HUES64 (cell line): ENCODE results near the gene HHAT.

Experiments used
- H3K27ac ChIP-seq: 2 replicates; pipeline ENCODE4 v1.7.0; 2013; ENCODE audit warnings: low read depth, low read length, inconsistent platforms
- H3K27me3 ChIP-seq: 2 replicates; pipeline ENCODE4 v1.6.1; 2013; ENCODE audit warnings: mild to moderate bottlenecking, low read length; ENCODE audit not compliant: insufficient read depth
- H3K36me3 ChIP-seq: 2 replicates; pipeline ENCODE4 v1.6.1; 2013; ENCODE audit warnings: mild to moderate bottlenecking, low read length; ENCODE audit not compliant: insufficient read depth
- H3K4me1 ChIP-seq: 2 replicates; pipeline ENCODE4 v1.6.1; 2013; ENCODE audit warnings: mild to moderate bottlenecking, low read length, moderate library complexity; ENCODE audit not compliant: insufficient read depth
- H3K4me3 ChIP-seq: 2 replicates; pipeline ENCODE4 v1.5.1; 2013; ENCODE audit warnings: mild to moderate bottlenecking, low read length, moderate library complexity
- H3K9ac ChIP-seq: 2 replicates; pipeline ENCODE4 v1.6.1; 2013; ENCODE audit warnings: mild to moderate bottlenecking, low read depth, low read length
- H3K9me3 ChIP-seq: 2 replicates; pipeline ENCODE4 v1.6.1; 2013; ENCODE audit warnings: low read depth, low read length; ENCODE audit not compliant: insufficient read depth
- WGBS: fragments of 150-250, 120-280 bp; methylation state at CpG from one replicate; pipeline ENCODE4 v1.1.7; 2013; ENCODE audit warnings: missing lambda C conversion rate; 5-methylcytosine and 5-hydroxymethylcytosine counted together

The HHAT gene

DNA sequence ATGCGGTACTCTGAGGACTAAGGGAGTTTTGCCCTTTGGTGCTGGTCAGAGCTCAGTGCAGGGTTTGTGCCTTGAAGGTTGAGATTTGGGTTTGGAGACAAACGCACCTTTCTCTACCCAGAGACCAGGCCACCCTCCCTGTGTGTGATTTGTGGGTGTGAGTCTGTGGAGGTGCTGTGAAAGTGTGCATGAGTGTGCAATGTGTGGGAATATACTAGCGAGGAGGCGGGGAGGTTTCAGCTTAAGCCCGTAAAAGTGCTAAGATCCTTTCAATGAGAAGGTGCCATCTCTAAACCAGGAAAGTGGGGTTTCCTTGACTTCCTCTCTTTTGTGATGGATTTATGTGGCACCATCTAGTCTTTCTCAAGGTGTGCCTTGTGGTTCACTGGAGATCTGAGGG lies 225.7 kb downstream of the HHAT start:
- no peak overlapping the region for H3K27ac ChIP-seq
- 94% methylated on average over 5 of the region's 5 CpGs for WGBS
- no peak overlapping the region for H3K9ac ChIP-seq
- H3K4me3 ChIP-seq: no peak overlapping the region
- no peaks in the 10 kb centered on the region for H3K4me1 ChIP-seq
- no peaks in the 10 kb centered on the region for H3K9me3 ChIP-seq
- no peaks in the 10 kb centered on the region for H3K27me3 ChIP-seq
- no peaks in the 10 kb centered on the region for H3K36me3 ChIP-seq

DNA sequence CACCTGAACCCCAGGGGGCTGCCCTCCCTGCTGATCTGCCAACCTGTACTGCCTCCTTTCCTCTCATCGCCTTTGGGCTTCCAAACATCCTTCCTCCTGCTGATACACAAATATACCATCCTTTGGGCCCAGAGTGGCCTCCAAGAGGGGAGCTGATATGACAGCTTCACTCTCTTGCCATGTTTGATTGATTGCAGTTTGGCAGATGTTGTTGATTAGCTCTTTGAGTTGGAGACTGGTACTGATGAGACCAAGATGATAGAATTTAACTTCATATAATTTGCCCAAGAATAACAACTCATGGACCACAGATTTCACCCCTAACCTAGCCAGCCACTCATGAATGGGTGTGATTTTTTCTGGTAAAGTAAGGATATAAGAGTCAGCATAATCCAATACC lies 227.8 kb downstream of the HHAT start:
- Histone ChIP-seq H3K27me3 (no peaks in the 10 kb centered on the region), H3K4me1 (no peaks in the 10 kb centered on the region), H3K36me3 (no peaks in the 10 kb centered on the region), H3K9ac (no peak overlapping the region), H3K4me3 (no peak overlapping the region), H3K9me3 (no peaks in the 10 kb centered on the region), H3K27ac (no peak overlapping the region)
- 100% methylated on average over 1 of the region's 1 CpG for WGBS

DNA sequence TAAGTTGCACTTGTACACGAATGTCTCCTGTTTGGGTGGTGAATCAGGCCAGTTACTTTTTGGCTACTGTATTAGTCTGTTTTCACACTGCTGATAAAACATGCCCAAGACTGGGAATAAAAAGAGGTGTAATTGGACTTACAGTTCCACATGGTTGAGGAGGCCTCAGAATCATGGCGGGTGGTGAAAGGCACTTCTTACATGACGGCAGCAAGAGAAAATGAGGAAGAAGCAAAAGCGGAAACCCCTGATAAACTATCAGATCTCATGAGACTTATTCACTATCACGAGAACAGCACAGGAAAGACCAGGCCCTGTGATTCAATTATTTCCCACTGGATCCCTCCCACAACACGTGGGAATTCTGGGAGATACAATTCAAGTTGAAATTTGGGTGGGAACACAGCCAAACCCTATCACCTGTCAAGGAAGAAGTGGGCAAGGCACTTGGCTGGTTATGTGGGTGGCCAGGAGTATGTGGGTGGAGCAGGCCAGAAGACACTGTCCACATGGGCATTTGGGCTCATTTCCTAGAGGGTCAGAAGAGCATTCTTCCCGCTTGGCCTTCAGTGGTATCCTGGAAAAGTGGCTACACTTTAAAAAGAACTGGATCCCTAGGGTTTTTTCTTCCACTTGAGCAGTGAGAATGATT lies 228.8 kb downstream of the HHAT start:
- Histone ChIP-seq H3K36me3 (no peaks in the 10 kb centered on the region), H3K4me3 (no peak overlapping the region), H3K27ac (no peak overlapping the region), H3K4me1 (no peaks in the 10 kb centered on the region), H3K9me3 (no peaks in the 10 kb centered on the region), H3K27me3 (no peaks in the 10 kb centered on the region), H3K9ac (no peak overlapping the region)
- 98% methylated on average over 6 of the region's 7 CpGs for WGBS

DNA sequence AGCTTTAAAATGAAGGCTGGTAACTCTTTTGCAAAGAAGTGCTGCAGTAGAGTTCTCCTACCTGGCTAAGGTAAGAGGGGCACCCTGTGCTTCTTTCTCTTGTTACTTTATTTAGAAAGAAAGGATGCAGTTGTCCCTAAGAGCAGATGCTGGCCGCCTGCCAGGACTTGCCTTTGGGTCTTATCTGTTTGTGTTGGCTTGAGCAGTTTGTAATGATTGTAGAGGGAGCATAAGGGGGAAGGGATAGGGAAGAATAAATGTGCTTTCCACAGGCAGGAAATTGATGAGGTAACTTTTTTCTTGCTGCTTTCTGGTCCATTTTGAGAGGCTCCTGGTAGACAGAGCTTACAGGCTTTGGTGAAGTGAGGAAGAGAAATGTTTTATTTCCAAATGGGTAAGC lies 229.6 kb downstream of the HHAT start:
- H3K9ac ChIP-seq: no peak overlapping the region
- no peak overlapping the region for H3K4me3 ChIP-seq
- WGBS: 70% methylated on average over 1 of the region's 1 CpG
- H3K27ac ChIP-seq: no peak overlapping the region
- no peaks in the 10 kb centered on the region for H3K27me3 ChIP-seq
- no peaks in the 10 kb centered on the region for H3K9me3 ChIP-seq
- no peaks in the 10 kb centered on the region for H3K4me1 ChIP-seq
- no peaks in the 10 kb centered on the region for H3K36me3 ChIP-seq

DNA sequence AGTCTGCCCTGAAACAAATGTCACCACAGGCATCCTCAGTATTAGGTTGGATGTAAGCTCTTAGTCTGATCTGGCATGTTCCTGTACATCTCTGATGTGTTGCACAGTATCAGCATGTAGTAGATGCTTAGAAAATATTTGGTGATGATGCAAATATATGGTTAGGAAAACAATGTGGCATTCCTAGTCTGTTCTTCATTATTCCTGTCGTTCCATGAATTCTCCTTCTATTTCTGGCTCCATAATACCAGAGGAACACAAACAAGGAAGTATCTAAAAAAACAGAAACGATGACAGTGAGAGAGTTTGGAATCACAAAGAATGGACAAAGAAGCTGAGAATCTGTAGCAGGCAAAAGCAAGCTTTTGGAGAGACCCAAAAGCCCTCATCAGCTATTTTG lies 236.6 kb downstream of the HHAT start:
- H3K36me3 ChIP-seq: no peaks in the 10 kb centered on the region
- no peaks in the 10 kb centered on the region for H3K9me3 ChIP-seq
- H3K27me3 ChIP-seq: no peaks in the 10 kb centered on the region
- 76% methylated on average over 1 of the region's 2 CpGs for WGBS
- H3K4me3 ChIP-seq: no peak overlapping the region
- H3K9ac ChIP-seq: no peak overlapping the region
- no peaks in the 10 kb centered on the region for H3K4me1 ChIP-seq
- H3K27ac ChIP-seq: no peak overlapping the region

DNA sequence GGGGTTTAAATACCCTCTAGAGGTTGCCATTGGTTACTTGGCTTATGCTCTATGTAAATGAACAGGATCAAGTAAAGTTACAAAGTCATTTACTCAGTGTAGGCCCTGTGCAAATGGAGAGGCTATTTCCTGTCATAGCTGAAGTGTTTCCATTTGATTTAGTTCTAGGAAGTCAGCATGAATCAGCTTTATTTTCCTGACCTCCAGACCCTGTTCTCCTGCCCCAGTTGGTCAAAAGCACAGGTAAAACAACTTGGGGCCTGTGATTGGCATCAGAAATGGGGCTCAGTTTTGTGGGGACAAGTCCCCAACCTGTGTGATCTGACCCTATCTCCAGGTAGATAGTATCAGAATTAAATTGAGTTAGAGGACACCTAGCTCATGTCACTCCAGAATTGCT lies 239.9 kb downstream of the HHAT start:
- H3K4me1 ChIP-seq: no peaks in the 10 kb centered on the region
- H3K4me3 ChIP-seq: no peak overlapping the region
- H3K9ac ChIP-seq: no peak overlapping the region
- H3K9me3 ChIP-seq: no peaks in the 10 kb centered on the region
- no peaks in the 10 kb centered on the region for H3K36me3 ChIP-seq
- no peak overlapping the region for H3K27ac ChIP-seq
- H3K27me3 ChIP-seq: no peaks in the 10 kb centered on the region

DNA sequence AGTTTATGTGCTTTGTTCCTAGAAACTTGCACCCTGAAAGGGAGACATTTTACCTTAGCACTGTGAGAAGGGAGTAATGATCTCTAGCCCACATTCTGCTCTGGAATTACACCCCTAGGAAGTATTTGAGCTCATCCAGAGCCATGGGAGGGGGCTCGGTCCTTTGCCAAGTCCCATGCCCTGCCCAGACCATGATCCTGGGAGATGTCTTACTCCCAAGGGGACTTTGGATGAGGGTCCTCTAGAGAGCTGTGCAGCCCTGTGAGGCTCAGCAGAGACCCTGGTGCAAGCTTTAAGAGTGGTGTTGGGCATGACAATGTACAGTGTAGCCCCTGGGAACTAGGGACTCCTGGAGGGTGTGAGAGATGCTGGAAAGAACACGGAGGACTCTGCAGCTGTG lies 241.4 kb downstream of the HHAT start:
- Histone ChIP-seq H3K4me3 (no peak overlapping the region), H3K9ac (no peak overlapping the region), H3K27me3 (no peaks in the 10 kb centered on the region), H3K9me3 (no peaks in the 10 kb centered on the region), H3K27ac (no peak overlapping the region), H3K4me1 (no peaks in the 10 kb centered on the region), H3K36me3 (no peaks in the 10 kb centered on the region)
- 90% methylated on average over 2 of the region's 2 CpGs for WGBS

DNA sequence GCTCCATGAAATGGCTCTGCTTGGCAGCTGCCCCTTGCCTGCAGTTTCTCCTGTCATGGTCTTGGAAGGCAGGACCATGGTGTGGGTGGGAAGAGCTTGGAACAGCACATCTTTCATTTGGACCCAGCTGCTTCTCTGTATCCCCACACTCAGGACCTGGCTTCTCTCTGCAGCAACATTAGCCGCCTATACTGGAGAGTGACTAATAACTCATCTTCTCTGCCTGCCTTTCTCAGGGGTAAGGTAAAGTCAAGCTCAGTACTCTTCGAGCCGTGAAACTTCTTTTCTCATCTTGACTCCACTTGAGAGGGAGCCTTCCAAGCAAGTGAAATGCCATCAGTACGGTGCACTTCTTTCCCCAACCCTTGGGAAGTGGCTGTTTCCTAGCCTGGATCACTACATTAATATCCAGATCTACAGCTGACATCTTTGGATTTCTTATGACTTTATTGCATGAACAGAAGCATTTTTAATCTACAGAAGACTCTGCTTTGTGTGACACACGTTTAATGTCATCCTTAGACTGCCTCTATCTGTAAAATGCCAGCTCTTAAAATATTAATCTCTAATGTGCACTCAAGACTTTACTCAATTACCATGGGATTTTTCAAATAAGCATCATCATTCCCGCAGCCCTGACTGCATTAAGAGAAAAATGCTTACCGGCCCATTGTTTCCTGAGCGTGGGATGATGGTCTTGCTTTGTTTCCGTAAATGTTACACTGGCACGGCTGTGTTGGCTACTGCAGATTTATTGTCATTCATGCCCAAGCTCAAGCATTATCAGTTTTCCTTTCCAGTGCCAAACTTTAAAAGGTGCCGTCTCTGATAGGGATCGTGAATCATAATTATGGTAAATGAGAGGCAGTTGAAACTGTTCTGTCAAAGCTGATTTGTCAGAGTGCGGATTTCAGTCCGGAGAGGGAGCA lies 242.9 kb downstream of the HHAT start:
- H3K36me3 ChIP-seq: no peaks in the 10 kb centered on the region
- no peaks in the 10 kb centered on the region for H3K4me1 ChIP-seq
- H3K9me3 ChIP-seq: peaks cover 2% of the 10 kb centered on the region; the same call in 1 of the 2 replicates
- WGBS: 94% methylated on average over 14 of the region's 14 CpGs
- H3K27me3 ChIP-seq: no peaks in the 10 kb centered on the region
- H3K27ac ChIP-seq: no peak overlapping the region
- H3K4me3 ChIP-seq: no peak overlapping the region
- no peak overlapping the region for H3K9ac ChIP-seq

DNA sequence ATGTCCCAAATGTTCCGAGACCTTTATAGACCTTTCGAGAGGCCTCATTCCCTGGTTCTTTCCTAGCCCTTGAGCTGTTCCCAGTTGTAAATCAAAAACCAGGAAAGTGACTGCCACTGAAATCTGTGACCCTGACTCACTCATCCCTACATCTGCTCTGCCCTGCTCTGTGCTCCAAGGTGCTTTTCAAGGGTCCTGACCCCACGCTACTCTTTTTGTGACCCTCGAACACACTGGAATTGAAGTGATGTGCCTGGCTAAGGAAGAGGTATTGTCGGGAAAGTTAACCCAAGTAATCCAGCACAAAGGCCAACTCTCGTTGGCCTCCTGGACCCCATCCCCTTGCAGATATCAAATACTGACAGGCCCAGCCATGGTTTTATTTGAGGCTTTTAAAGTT lies 244.4 kb downstream of the HHAT start:
- H3K4me1 ChIP-seq: no peaks in the 10 kb centered on the region
- no peak overlapping the region for H3K27ac ChIP-seq
- H3K36me3 ChIP-seq: no peaks in the 10 kb centered on the region
- 92% methylated on average over 6 of the region's 6 CpGs for WGBS
- peaks cover 4% of the 10 kb centered on the region; the same call in 1 of the 2 replicates for H3K9me3 ChIP-seq
- H3K27me3 ChIP-seq: no peaks in the 10 kb centered on the region
- H3K9ac ChIP-seq: no peak overlapping the region
- H3K4me3 ChIP-seq: no peak overlapping the region

DNA sequence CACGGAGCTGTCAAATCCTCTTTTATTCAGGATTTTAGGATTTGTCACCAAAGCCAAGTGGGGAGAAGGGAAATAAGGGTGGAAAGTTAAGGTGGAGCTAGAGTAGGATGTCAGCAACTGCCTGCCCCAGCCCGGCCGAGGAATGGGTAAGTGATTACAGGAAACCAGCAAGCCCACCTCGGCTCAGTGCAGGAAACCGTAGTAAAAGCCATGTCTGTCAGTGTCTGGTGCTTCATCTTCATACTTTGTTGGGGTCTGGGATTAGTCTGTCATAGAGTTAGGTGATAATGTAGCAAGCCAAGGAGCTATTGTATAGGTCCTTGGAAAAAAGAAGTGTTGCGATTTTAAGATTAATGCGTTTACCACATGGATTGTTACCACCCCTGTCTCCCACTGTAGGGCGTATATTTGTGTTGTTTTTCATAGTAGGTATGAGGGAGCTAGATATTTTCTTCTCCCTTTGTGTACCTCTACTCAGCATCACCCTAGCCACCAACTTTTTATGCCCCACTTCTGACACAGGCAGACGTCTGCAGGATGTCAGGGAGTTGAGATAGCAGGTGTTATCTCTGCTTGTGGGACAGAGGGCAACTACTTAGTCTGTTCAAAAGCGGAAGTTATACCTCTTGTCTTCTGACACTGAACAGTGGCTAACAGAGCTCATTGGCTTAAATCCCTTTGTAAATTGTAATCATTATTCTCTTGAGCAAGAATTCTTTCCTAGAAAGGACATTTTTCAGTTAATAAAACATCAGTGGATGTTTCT lies 253.7 kb downstream of the HHAT start:
- Histone ChIP-seq H3K9ac (no peak overlapping the region), H3K27me3 (no peaks in the 10 kb centered on the region), H3K4me3 (no peak overlapping the region), H3K36me3 (no peaks in the 10 kb centered on the region), H3K4me1 (no peaks in the 10 kb centered on the region), H3K9me3 (no peaks in the 10 kb centered on the region), H3K27ac (no peak overlapping the region)
- 84% methylated on average over 9 of the region's 10 CpGs for WGBS

DNA sequence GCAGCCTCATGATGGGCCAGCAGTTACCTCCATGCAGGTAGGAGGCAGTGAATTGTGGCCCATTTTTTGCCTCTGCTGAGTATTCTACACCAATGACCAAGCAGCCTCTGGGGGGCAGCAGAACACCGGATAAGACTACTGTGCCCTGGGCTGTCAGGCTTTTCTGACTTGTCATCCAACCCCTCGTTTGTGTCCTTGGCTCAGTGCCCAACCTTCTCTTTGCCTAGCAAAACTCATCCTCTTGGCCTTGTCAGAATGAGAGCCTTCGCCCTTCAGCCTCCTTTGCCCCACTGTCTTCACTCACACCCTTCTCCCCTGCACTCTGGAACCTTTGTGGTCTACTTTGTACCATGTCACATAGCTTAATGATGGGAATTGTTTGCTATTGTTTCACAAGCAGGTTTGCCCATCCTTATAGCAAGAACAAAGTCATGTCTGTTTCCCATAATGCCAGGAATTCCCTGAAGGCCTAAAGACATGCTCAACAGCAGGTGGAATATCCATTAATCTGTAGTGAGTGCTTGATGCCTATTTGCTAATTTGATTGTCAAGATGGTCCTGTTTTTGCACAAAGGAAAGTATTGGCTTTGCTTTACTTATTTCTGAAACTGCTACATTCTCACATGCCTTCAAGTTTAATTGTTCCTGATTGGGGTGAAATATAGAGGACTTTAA lies 255.9 kb downstream of the HHAT start:
- H3K9me3 ChIP-seq: no peaks in the 10 kb centered on the region
- no peaks in the 10 kb centered on the region for H3K4me1 ChIP-seq
- no peaks in the 10 kb centered on the region for H3K27me3 ChIP-seq
- no peak overlapping the region for H3K9ac ChIP-seq
- no peaks in the 10 kb centered on the region for H3K36me3 ChIP-seq
- no peak overlapping the region for H3K27ac ChIP-seq
- 14% methylated on average over 3 of the region's 3 CpGs for WGBS
- no peak overlapping the region for H3K4me3 ChIP-seq
